Smooth muscle cell (in vitro differentiated cells): Measurements from ENCODE around the gene RBM5. TPM values are rescaled to one million over a fixed set of nuclear protein-coding genes. Genes with fewer than 3 reads are reported as not detected.

ENCODE experiments used
- DNase-seq: peaks from one replicate; lab custom pipeline; 2025; ENCODE audit not compliant: unreplicated experiment; lab: John Stamatoyannopoulos, UW
- H2AFZ ChIP-seq: fragments of 200-600 bp; sonication (generic); 2 replicates; pipeline ENCODE4 v1.6.0; 2016; ENCODE audit warnings: antibody characterized with exemption, low read depth, mild to moderate bottlenecking
- H3F3A ChIP-seq: fragments of 200-600 bp; sonication (generic); 2 replicates; pipeline ENCODE4 v1.6.0; 2017; ENCODE audit warnings: antibody characterized with exemption, low read depth
- H3K27ac ChIP-seq: fragments of 200-600 bp; sonication (generic); 2 replicates; pipeline ENCODE4 v1.5.1; 2016; ENCODE audit warnings: low read depth, mild to moderate bottlenecking
- H3K27me3 ChIP-seq: fragments of 200-600 bp; sonication (generic); 2 replicates; pipeline ENCODE4 v1.6.1; 2016; ENCODE audit warnings: low read depth, mild to moderate bottlenecking
- H3K36me3 ChIP-seq: fragments of 200-600 bp; sonication (generic); 2 replicates; pipeline ENCODE4 v1.5.1; 2016; ENCODE audit warnings: low read depth
- H3K4me1 ChIP-seq: fragments of 200-600 bp; sonication (generic); 2 replicates; pipeline ENCODE4 v1.5.1; 2016; ENCODE audit warnings: low read depth
- H3K4me2 ChIP-seq: fragments of 200-600 bp; sonication (generic); 2 replicates; pipeline ENCODE4 v1.6.0; 2016; ENCODE audit warnings: mild to moderate bottlenecking
- H3K4me3 ChIP-seq: fragments of 200-600 bp; sonication (generic); 2 replicates; pipeline ENCODE4 v1.5.1; 2016; ENCODE audit warnings: mild to moderate bottlenecking
- H3K79me2 ChIP-seq: fragments of 200-600 bp; sonication (generic); 2 replicates; pipeline ENCODE4 v1.6.0; 2016; ENCODE audit warnings: low read depth, mild to moderate bottlenecking
- H3K9ac ChIP-seq: fragments of 200-600 bp; sonication (generic); 2 replicates; pipeline ENCODE4 v1.6.0; 2016; ENCODE audit warnings: low read depth
- H3K9me3 ChIP-seq: fragments of 200-600 bp; sonication (generic); replicated peaks from 2 replicates; pipeline ENCODE4 v1.5.1; 2016; ENCODE audit warnings: low read depth
- H4K20me1 ChIP-seq: fragments of 200-600 bp; sonication (generic); 2 replicates; pipeline ENCODE4 v1.6.0; 2016; ENCODE audit warnings: low read depth
- WGBS: methylation state at CpG from one replicate; pipeline ENCODE4 v1.1.7; 2016; ENCODE audit warnings: low lambda C conversion rate; 5-methylcytosine and 5-hydroxymethylcytosine counted together
- polyA plus RNA-seq: library from polyadenylated mRNA; unstranded; fragments of >200 nt; fragmentation: Nextera tagmentation; extraction: Ambion mirVana; gene quantifications from 2 replicates; pipeline ENCODE4 v1.2.1, GENCODE V29; 2016
- total RNA-seq: library from RNA; depleted of rRNA; stranded (reverse); fragments of >200 nt; gene quantifications from 2 replicates; pipeline ENCODE4 v1.2.3, GENCODE V29; 2014
- TF ChIP-seq, protein P1 (sequence below): fragments of 200-600 bp; sonication (generic); IDR thresholded peaks from 2 replicates; pipeline ENCODE4 v1.5.1; 2017; ENCODE audit warnings: borderline replicate concordance, mild to moderate bottlenecking, antibody characterized with exemption; ENCODE audit not compliant: insufficient read depth, poor library complexity, severe bottlenecking

The RBM5 gene
- total and polyA plus RNA-seq, 2 experiments from 2014 or later = 56.0 to 151 TPM

DNA sequence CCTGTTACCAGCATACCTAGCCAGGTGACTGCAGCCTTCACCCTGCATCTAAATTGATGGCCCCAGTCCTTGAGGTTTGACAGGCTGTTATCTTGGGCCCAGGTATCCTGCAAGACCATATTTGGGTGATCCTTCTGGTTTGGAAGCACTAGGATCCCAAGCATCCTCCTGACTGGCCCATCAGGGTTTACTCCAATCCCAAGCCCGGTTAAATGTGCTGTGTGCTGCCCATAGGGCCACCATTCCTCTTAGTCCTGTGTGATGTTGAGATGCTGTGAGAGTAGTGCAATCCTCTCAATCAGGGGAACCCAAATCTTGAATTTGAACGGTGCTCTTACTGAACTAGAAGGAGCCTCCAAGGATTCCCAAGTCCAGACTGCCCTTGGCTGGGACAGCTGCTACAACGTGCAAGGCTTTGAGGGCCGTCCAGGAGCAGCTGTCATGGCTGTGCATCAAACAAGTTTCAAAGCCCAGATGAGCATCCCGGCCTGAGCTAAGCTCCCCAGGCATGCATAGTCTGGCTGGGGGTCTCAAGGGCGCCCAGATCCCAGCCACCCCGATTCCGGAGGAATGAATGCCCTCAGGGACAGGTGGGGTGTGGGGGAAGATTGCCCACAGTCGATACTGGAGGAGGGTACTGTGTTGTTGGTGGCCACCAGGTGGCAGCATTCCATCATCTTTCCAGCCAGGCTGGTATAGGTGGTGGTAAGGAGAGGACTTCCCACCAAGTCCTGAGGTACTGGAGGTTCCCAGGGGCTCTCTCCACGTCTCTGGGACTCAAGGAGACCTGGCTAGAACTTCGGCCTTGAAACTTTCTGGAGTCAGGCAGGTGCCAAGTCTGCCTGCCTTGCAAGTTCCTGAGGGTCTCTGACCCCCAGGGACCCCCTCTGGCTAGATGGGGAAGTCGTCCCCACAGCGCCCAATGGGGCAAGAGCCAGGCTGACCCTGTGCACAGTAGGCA, 32.6 kb downstream of the RBM5 start:
- Histone ChIP-seq H3K4me1 (peaks cover 17% of the 10 kb centered on the region), H3K4me3 (no peak overlapping the region), H3K9me3 (no peaks in the 10 kb centered on the region), H4K20me1 (peaks cover 63% of the 10 kb centered on the region), H2AFZ (no peak overlapping the region), H3K79me2 (no peaks in the 10 kb centered on the region), H3K27me3 (no peaks in the 10 kb centered on the region), H3K9ac (no peak overlapping the region), H3K27ac (no peak overlapping the region), H3F3A (peaks cover 22% of the 10 kb centered on the region), H3K36me3 (peaks cover 15% of the 10 kb centered on the region), H3K4me2 (no peak overlapping the region)
- DNase-seq = peak; percentile 15
- TF ChIP-seq, protein P1, sequence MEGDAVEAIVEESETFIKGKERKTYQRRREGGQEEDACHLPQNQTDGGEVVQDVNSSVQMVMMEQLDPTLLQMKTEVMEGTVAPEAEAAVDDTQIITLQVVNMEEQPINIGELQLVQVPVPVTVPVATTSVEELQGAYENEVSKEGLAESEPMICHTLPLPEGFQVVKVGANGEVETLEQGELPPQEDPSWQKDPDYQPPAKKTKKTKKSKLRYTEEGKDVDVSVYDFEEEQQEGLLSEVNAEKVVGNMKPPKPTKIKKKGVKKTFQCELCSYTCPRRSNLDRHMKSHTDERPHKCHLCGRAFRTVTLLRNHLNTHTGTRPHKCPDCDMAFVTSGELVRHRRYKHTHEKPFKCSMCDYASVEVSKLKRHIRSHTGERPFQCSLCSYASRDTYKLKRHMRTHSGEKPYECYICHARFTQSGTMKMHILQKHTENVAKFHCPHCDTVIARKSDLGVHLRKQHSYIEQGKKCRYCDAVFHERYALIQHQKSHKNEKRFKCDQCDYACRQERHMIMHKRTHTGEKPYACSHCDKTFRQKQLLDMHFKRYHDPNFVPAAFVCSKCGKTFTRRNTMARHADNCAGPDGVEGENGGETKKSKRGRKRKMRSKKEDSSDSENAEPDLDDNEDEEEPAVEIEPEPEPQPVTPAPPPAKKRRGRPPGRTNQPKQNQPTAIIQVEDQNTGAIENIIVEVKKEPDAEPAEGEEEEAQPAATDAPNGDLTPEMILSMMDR = peak; percentile 79
- 46% methylated on average over 13 of the region's 13 CpGs for WGBS

DNA sequence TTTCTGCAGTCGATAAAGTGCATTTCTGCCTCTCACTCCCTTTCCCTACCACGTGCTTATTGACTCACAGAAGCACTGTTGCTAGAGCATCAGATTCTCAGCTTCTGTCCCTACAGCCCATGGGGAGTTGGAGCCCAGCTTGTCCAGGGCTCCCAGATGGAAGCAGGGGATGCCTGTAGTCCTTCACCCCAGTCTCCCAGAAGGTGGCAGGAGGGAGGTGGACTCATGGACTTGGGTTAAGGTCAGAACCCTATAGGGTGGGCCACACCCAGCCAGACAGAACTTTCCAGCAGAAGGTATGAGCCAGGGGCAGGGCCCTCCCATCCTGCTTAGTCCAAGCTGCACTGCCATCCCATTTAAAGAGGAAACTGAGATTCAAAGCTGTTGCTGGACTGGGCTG, 33.4 kb downstream of the RBM5 start:
- Histone ChIP-seq H3F3A (peaks cover 22% of the 10 kb centered on the region), H3K4me3 (no peak overlapping the region), H3K27ac (no peak overlapping the region), H3K9me3 (no peaks in the 10 kb centered on the region), H3K4me1 (peaks cover 23% of the 10 kb centered on the region), H3K36me3 (peaks cover 9% of the 10 kb centered on the region), H4K20me1 (peaks cover 55% of the 10 kb centered on the region), H3K4me2 (no peak overlapping the region), H3K79me2 (no peaks in the 10 kb centered on the region), H3K27me3 (no peaks in the 10 kb centered on the region), H3K9ac (no peak overlapping the region), H2AFZ (no peak overlapping the region)
- DNase-seq = no peak
- WGBS = 88% methylated on average over 2 of the region's 2 CpGs
- TF ChIP-seq, protein P1 = no peak

DNA sequence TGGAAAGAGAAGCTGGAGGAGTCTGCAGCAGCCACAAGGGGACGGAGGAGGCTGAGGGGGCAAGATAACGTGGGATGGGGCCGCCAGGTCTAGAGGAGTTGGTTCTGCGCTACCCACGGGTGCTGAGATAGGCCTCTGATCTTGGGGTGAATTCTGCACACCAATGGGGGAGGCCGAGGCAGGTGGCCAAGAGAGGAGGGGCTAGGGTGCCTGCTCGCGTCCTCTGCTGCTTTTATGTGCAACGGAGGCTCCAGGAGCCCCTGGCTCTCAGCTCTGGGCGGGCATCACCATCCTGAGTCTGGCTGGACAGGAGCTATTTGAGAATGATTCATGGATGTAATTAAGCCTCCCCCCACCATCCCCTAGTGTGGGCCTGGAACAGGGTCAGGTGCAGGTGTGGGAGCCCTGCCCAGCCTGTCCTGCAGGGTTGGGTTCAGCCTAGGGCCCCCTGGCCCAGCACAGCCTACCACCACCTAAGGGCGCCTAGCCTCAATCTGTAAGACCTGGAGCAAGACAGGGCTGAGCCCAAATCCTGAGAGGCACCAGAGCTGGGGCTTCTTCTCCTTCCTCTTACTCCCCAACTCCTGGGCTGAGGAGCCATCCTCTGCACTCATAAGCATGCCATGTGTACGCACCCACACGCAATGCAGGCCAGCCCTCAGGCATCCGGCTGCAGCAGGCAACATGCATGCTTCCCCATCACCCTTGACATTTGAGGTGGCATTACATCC, 34.1 kb downstream of the RBM5 start:
- no peak for DNase-seq

More for the DNA sequence above, 34.1 kb downstream of the RBM5 start:
- no peak overlapping the region for H2AFZ ChIP-seq
- TF ChIP-seq, protein P1 = no peak
- H3K79me2 ChIP-seq = no peaks in the 10 kb centered on the region
- H3K4me1 ChIP-seq = peaks cover 24% of the 10 kb centered on the region
- peaks cover 7% of the 10 kb centered on the region for H3K36me3 ChIP-seq
- H3K4me2 ChIP-seq = no peak overlapping the region
- H3K9me3 ChIP-seq = no peaks in the 10 kb centered on the region
- no peaks in the 10 kb centered on the region for H3K27me3 ChIP-seq
- H4K20me1 ChIP-seq = peaks cover 48% of the 10 kb centered on the region
- no peak overlapping the region for H3K4me3 ChIP-seq
- H3K9ac ChIP-seq = no peak overlapping the region
- WGBS = 91% methylated on average over 12 of the region's 14 CpGs
- peaks cover 19% of the 10 kb centered on the region for H3F3A ChIP-seq
- no peak overlapping the region for H3K27ac ChIP-seq
